ENCODE results near the gene BCL2L1. TPM values are rescaled to one million over a fixed set of nuclear protein-coding genes. Genes with fewer than 3 reads are reported as not detected.
"Not testable (repeated sequence)": the region's sequence is repeated elsewhere in the genome, so short reads cannot be mapped to it uniquely, and the experiment has no call there.

Gene BCL2L1
- total RNA-seq, 1 donor from 2014 or later: 42.5 TPM

DNA sequence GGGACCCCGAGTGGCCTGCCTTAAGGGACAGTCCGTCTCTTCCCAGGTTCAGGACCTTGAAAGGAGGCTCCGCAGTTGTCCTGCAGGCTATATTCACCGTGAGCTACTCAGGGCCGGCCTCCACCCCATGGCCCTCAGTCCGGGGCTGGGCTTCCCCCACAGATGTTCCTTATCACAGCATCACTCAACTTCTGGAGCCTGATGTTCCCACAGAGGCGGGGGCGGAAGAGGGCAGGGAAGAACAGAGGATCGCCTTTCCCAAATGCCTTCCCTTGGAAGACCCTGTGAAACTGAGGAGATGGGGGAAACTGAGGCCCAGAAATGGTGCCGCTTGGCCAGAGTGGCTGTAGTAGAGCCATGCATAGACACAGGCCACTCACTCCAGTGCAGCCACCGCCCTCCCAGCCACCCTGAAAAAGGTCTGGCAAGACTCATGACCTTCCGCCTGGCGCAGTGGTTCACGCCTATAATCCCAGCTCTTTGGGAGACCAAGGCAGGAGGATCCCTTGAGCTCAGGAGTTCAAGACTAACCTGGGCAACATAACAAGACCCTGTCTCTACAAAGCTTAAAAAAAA, 89.2 kb downstream of the BCL2L1 start:
- DNase-seq (ENCODE audit: low spot score): no peak
- intact Hi-C loops (cut with DNase I): no loop called here

DNA sequence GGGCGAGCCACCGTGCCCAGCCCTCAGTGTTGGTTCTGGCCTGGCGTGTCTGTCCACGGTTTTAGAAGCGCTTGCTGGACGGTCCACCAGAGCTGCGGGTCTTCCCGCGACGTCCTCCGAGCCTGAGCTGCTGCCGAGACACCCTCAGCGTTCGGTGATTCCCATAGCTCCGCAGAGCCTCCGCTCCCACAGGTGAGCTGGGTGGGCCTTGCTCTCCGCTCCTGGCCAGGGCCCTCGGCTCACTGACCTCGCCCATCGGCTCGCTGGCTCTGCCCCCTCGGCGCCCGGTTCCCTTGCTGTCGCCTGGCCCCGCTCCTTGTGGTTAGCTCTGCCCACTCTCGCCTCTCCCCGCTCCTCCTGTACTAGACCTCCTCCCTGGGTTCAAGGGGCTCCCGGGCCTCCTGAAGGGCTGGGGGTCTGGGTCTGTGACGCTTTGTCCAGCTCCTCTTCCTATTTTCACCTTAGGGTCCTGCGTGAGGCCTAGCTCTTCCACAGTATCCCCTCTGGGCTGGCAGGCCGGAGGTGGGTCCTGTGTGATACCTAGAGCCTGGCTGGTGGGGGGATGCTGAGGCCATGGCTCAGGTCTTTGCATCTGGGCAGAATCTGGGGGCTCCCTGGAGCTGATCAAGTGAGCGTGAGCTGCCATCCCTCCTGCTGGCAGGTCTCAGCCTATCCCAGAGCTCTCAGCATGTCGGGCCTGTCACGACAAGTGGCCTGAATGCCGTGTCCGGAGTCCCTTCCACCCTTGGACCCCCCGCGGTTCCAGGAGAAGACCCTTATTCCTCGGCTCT, 89.9 kb downstream of the BCL2L1 start:
- DNase-seq (ENCODE audit: low spot score): no peak

DNA sequence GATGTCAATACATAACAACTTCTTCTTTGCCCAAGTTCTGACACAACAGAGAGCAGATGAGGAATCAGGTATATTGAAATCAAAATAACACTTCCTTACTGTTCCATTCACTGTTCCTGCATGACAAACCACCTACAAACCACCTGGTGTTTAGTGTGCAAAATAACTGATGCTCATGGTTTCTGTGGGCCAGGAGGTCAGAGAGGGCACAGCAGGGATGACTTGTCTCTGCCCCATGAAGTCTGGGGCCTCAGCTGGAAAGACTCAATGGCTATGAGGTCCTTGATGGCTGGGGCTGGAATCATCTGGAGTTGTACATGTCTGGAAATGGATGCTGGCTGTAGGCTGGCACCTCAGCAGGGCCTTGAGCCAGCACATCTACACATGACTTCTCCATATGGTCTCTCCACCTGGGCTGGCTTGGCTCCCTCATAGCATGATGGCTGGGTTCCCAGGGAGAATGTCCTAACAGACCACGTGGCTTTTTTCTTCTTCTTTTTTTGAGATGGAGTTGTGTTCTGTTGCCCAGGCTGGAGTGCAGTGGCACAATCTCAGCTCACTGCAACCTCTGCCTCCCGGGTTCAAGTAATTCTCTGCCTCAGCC, 92.4 kb downstream of the BCL2L1 start:
- intact Hi-C loops (cut with DNase I): no loop called here
- no peak for DNase-seq (ENCODE audit: low spot score)

More for the DNA sequence above, 89.9 kb downstream of the BCL2L1 start:
- intact Hi-C loops (cut with DNase I): no loop called here

DNA sequence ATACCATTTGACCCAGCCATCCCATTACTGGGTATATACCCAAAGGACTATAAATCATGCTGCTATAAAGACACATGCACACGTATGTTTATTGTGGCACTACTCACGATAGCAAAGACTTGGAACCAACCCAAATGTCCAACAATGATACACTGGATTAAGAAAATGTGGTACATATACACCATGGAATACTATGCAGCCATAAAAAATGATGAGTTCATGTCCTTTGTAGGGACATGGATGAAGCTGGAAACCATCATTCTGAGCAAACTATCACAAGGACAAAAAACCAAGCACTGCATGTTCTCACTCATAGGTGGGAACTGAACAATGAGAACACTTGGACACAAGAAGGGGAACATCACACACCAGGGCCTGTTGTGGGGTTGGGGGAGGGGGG, 94.6 kb downstream of the BCL2L1 start:
- intact Hi-C loops (cut with DNase I); DNase-seq (ENCODE audit: low spot score): not testable (repeated sequence)

DNA sequence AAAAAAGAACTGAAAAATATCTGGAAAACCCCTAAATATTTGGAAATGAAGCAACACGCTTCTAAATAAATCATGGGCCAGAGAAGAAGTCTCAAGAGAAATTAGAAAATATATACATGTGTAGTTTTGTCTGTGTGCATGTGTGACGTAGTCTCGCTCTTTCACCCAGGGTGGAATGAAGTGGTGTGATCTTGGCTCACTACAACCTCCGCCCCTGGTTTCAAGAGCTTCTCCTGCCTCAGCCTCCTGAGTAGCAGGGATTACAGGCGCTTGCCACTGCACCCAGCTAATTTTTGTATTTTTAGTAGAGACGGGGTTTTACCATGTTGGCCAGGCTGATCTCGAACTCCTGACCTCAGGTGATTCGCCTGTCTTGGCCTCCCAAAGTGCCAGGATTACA, 96.1 kb downstream of the BCL2L1 start:
- DNase-seq (ENCODE audit: low spot score); intact Hi-C loops (cut with DNase I): not testable (repeated sequence)

DNA sequence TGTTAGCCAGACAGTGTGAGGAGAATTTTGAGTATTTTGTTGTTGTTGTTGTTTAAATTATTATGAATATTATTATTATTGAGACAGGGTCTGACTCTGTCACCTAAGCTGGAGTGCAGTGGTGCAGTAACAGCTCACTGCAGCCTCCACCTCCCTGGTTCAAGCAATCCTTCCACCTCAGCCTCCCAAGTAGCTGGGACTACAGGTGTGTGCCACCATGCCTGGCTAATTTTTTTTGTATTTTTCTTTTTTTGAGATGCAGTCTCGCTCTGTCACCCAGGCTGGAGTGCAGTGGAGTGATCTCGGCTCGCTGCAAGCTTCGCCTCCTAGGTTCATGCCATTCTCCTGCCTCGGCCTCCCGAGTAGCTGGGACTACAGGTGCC, 99.6 kb downstream of the BCL2L1 start:
- intact Hi-C loops (cut with DNase I); DNase-seq (ENCODE audit: low spot score): not testable (repeated sequence)

DNA sequence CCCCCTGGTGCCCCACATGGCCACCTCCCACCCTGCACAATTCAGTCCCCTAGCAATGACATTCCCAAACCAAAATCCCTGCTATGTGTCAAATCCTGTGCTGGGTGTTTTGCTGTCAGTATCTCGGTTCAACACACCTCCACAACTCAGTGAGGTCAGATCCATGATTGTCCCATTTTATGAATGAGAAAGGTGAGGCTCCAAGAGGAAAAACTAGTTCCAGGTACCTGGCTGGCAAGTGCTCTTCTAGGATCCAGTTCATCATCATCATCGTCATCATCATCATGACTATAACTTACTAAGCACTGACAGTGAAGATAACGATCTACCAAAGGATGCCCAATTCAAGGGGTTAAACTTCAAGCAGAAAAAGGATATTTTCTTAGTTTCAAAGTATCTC, 102.4 kb downstream of the BCL2L1 start:
- DNase-seq (ENCODE audit: low spot score): no peak
- intact Hi-C loops (cut with DNase I): no loop called here

DNA sequence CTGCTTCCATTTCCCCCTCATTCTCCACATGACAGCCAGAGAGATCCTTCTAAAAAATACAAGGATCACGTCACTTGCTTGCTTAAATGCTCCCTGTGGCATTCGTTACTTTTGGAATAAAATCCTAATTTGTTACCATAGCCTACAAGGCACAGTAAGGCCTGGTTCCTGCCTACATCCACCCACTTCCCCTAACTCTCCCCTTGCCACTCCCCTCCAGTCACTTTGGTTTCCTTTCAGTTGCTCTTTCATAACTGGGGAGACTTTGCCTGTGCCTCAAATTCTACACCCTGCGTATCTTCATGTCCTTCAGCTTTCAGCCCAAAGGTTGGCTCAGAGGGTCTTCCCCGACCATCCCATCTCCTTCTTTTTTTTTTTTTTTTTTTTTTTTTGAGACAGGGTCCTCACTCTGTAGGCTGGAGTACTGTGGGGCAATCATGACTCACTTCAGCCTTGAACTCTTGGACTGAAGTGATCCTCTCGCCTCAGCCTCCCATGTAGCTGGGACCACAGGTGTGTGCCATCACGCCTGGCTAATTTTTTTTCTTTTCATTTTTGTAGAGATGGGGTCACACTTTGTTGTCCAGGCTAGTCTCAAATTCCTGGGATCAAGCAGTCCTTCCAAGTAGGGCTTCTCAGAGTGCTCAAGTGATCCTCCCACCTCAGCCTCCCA, 105.1 kb downstream of the BCL2L1 start:
- DNase-seq (ENCODE audit: low spot score): no peak
- intact Hi-C loops (cut with DNase I): no loop called here

DNA sequence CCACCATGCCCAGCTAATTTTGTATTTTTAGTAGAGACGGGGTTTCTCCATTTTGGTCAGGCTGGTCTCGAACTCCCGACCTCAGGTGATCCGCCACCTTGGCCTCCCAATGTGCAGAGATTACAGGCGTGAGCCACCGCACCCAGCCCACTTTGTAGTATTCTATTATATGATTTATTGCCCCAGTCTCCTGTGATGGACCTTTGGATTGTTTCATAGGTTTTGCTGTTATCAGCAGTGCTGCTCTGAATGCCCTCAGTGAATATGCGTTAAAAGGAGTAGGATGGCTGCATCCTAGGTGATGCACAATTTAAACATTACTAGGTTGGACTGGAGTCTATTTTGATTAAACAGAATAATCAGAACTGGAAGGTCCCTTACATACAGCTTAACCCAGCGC, 107.3 kb downstream of the BCL2L1 start:
- intact Hi-C loops (cut with DNase I): no loop called here
- no peak for DNase-seq (ENCODE audit: low spot score)

Other genes with a start within 250 kb of the BCL2L1 start
- gene DEFB124, start 247.7 kb downstream of the BCL2L1 start, total RNA-seq: not detected
- gene REM1, start 247.6 kb downstream of the BCL2L1 start, total RNA-seq: 2.1 TPM
- 43.7 TPM for gene HM13, start 208.4 kb downstream of the BCL2L1 start, total RNA-seq
- gene ID1, start 117.6 kb downstream of the BCL2L1 start, total RNA-seq: 163 TPM
- 11.3 TPM for gene COX4I2, start 85.0 kb downstream of the BCL2L1 start, total RNA-seq
- 0.78 TPM for gene TPX2, start 16.4 kb upstream of the BCL2L1 start, total RNA-seq
- 0.11 TPM for gene MYLK2, start 96.5 kb upstream of the BCL2L1 start, total RNA-seq
- gene FOXS1, start 122.7 kb upstream of the BCL2L1 start, total RNA-seq: 6.1 TPM
- gene DUSP15, start 147.7 kb upstream of the BCL2L1 start, total RNA-seq: 3.4 TPM
- gene TTLL9, start 147.8 kb upstream of the BCL2L1 start, total RNA-seq: not detected
- 7.9 TPM for gene PDRG1, start 229.2 kb upstream of the BCL2L1 start, total RNA-seq
- not detected for gene XKR7, start 245.3 kb upstream of the BCL2L1 start, total RNA-seq